M059J (cell line): ENCODE results near the gene ERCC3. TPM values are rescaled to one million over a fixed set of nuclear protein-coding genes. Genes with fewer than 3 reads are reported as not detected.
"Not testable (repeated sequence)": the region's sequence is repeated elsewhere in the genome, so short reads cannot be mapped to it uniquely, and the experiment has no call there.

Experiments used
- DNase-seq: peaks from one replicate; pipeline ENCODE4 v3.0.0-alpha.2; 2012; ENCODE audit warnings: low read depth
- total RNA-seq: library from RNA; depleted of rRNA; stranded (reverse); fragments of >200 nt; shearing (Covaris generic); gene quantifications from 2 replicates; pipeline ENCODE4 v1.2.3, GENCODE V29; 2014

ERCC3 gene
- total RNA-seq, 1 experiment from 2014 or later: 40.0 TPM

GRCh38 chr2:127279781-127280180 lies 14.2 kb downstream of the ERCC3 start:
- DNase-seq: no peak

- no peak for DNase-seq
Observed at GRCh38 chr2:127278959-127279358, 15.0 kb downstream of the ERCC3 start.

- DNase-seq: no peak
Observed at GRCh38 chr2:127277028-127277427, 16.9 kb downstream of the ERCC3 start.

- DNase-seq: no peak
Observed at GRCh38 chr2:127275789-127276188, 18.2 kb downstream of the ERCC3 start.

GRCh38 chr2:127275356-127275755 lies 18.6 kb downstream of the ERCC3 start:
- DNase-seq: no peak

- DNase-seq: no peak
Observed at GRCh38 chr2:127270663-127271062, 23.3 kb downstream of the ERCC3 start.

- DNase-seq: no peak
Observed at GRCh38 chr2:127261804-127262406, 32.0 kb downstream of the ERCC3 start.

GRCh38 chr2:127259355-127259754 lies 34.6 kb downstream of the ERCC3 start:
- DNase-seq: no peak

GRCh38 chr2:127256866-127257265 lies 37.1 kb downstream of the ERCC3 start:
- DNase-seq: no peak

GRCh38 chr2:127256381-127256780 lies 37.6 kb downstream of the ERCC3 start:
- DNase-seq: no peak

GRCh38 chr2:127255721-127256120 lies 38.2 kb downstream of the ERCC3 start:
- no peak for DNase-seq

GRCh38 chr2:127255146-127255545 lies 38.8 kb downstream of the ERCC3 start:
- DNase-seq: no peak

- peak; percentile 36 for DNase-seq
Observed at GRCh38 chr2:127254386-127254981, 39.5 kb downstream of the ERCC3 start.

- not testable (repeated sequence) for DNase-seq
Observed at GRCh38 chr2:127241184-127241583, 52.8 kb downstream of the ERCC3 start.

- DNase-seq: no peak
Observed at GRCh38 chr2:127239395-127239794, 54.5 kb downstream of the ERCC3 start.

GRCh38 chr2:127237768-127238167 lies 56.2 kb downstream of the ERCC3 start:
- DNase-seq: not testable (repeated sequence)

- DNase-seq: no peak
Observed at GRCh38 chr2:127235082-127235702, 58.8 kb downstream of the ERCC3 start.

GRCh38 chr2:127233710-127234109 lies 60.2 kb downstream of the ERCC3 start:
- no peak for DNase-seq

- no peak for DNase-seq
Observed at GRCh38 chr2:127231130-127231865, 62.6 kb downstream of the ERCC3 start.

GRCh38 chr2:127229555-127229954 lies 64.4 kb downstream of the ERCC3 start:
- DNase-seq: no peak

- DNase-seq: peak; percentile 67
Observed at GRCh38 chr2:127228102-127228501, 65.8 kb downstream of the ERCC3 start.

GRCh38 chr2:127227264-127227660 lies 66.7 kb downstream of the ERCC3 start:
- DNase-seq: not testable (repeated sequence)
